Endothelial cell of umbilical vein (primary cell): ENCODE measurements around the gene SP8. TPM values are rescaled to one million over a fixed set of nuclear protein-coding genes. Genes with fewer than 3 reads are reported as not detected.

Source experiments
- BruUV-seq: library from RNA; stranded (reverse); fragments of 400-500 nt; replicated peaks from 2 replicates; lab custom pipeline; 2021; lab: Mats Ljungman, UMichigan
- CTCF ChIA-PET: fragments of 300-600, 350-600 bp; sonication (Branson Sonifier 250); formaldehyde crosslinking; loops from one replicate; lab custom pipeline; 2021; ENCODE audit warnings: antibody characterized with exemption, inconsistent platforms; lab: Charles Lee
- POLR2A ChIA-PET: fragments of 300-600, 350-600 bp; sonication (Branson Sonifier 250); formaldehyde crosslinking; loops from one replicate; lab custom pipeline; 2021; ENCODE audit warnings: antibody characterized with exemption, inconsistent platforms; lab: Charles Lee
- DNase-seq: peaks from one replicate; pipeline ENCODE4 v3.0.0-alpha.2; 2011; ENCODE audit warnings: low read depth, low spot score
- FAIRE-seq: peaks from 2 replicates; lab custom pipeline; 2011; peaks lifted over from hg19 to GRCh38; lab: Jason Lieb, UNC
- H2AFZ ChIP-seq: 2 replicates; pipeline ENCODE4 v1.6.0; 2012; ENCODE audit warnings: low read depth, low read length, control low read depth, inconsistent platforms
- H3K27ac ChIP-seq: 2 replicates; pipeline ENCODE4 v1.5.1; 2011; ENCODE audit warnings: low read depth, mild to moderate bottlenecking, control low read depth, low read length, moderate library complexity; ENCODE audit not compliant: insufficient read depth
- H3K27me3 ChIP-seq, 2 experiments: 2 replicates each; pipeline versions ENCODE4 v1.6.0 to v1.6.1; 2011; ENCODE audit warnings: low read length in 2 of 2, mixed read lengths in 1 of 2; ENCODE audit not compliant: control insufficient read depth in 2 of 2, insufficient read depth in 2 of 2
- H3K36me3 ChIP-seq, 2 experiments: 2 replicates in 1 of 2; 3 replicates in 1 of 2; pipeline ENCODE4 v1.5.1; 2011; ENCODE audit warnings: low read length in 2 of 2, mild to moderate bottlenecking in 1 of 2, moderate library complexity in 1 of 2; ENCODE audit not compliant: control insufficient read depth in 2 of 2, insufficient read depth in 2 of 2; ENCODE audit errors: extremely low read depth in 1 of 2
- H3K4me1 ChIP-seq: 3 replicates; pipeline ENCODE4 v1.5.1; 2011; ENCODE audit warnings: mild to moderate bottlenecking, low read length; ENCODE audit not compliant: control insufficient read depth, insufficient read depth; ENCODE audit errors: extremely low read depth
- H3K4me2 ChIP-seq: 2 replicates; pipeline ENCODE4 v1.6.1; 2011; ENCODE audit warnings: low read length, control low read depth, mixed read lengths; ENCODE audit not compliant: insufficient read depth
- H3K4me3 ChIP-seq, 3 experiments: fragments of 200-600 bp in 1 of 3; sonication (generic), shearing (Covaris generic) in 1 of 3; replicated peaks in 1 of 3; 2 replicates each; pipeline ENCODE4 v1.5.1; 2011 to 2016; ENCODE audit warnings: control low read depth in 3 of 3, low read length in 3 of 3, mild to moderate bottlenecking in 2 of 3, inconsistent platforms in 1 of 3, low read depth in 1 of 3, moderate library complexity in 1 of 3; ENCODE audit not compliant: insufficient read depth in 1 of 3
- H3K79me2 ChIP-seq: 2 replicates; pipeline ENCODE4 v1.6.0; 2012; ENCODE audit warnings: low read length, inconsistent platforms; ENCODE audit not compliant: control insufficient read depth, insufficient read depth
- H3K9ac ChIP-seq: replicated peaks from 2 replicates; pipeline ENCODE3; 2011; ENCODE audit warnings: low read length, control low read depth; ENCODE audit not compliant: insufficient read depth; ENCODE audit errors: extremely low read depth
- H3K9me1 ChIP-seq: replicated peaks from 3 replicates; pipeline ENCODE4 v1.6.0; 2011; ENCODE audit warnings: mild to moderate bottlenecking, low read length; ENCODE audit not compliant: control insufficient read depth, insufficient read depth; ENCODE audit errors: extremely low read depth
- H3K9me3 ChIP-seq: replicated peaks from 2 replicates; pipeline ENCODE4 v1.5.1; 2012; ENCODE audit warnings: low read length, inconsistent platforms; ENCODE audit not compliant: control insufficient read depth, insufficient read depth
- H4K20me1 ChIP-seq: replicated peaks from 2 replicates; pipeline ENCODE3; 2011; ENCODE audit warnings: mild to moderate bottlenecking, low read length; ENCODE audit not compliant: control insufficient read depth, insufficient read depth; ENCODE audit errors: extremely low read depth
- EZH2 ChIP-seq: IDR thresholded peaks from 2 replicates; pipeline ENCODE4 v1.6.1; 2012; ENCODE audit warnings: borderline replicate concordance, low read depth, mild to moderate bottlenecking, moderate library complexity, low read length, inconsistent platforms; ENCODE audit not compliant: severe bottlenecking
- FOS ChIP-seq: IDR thresholded peaks from 2 replicates; pipeline ENCODE4 v1.6.1; 2011; ENCODE audit warnings: mild to moderate bottlenecking, low read length, moderate library complexity, borderline replicate concordance; ENCODE audit not compliant: insufficient read depth
- GATA2 ChIP-seq: IDR thresholded peaks from 2 replicates; pipeline ENCODE4 v1.7.0; 2011; ENCODE audit warnings: low read depth, mild to moderate bottlenecking, moderate library complexity, mixed read lengths, low read length; ENCODE audit not compliant: insufficient read length, insufficient read depth
- JUN ChIP-seq: IDR thresholded peaks from 2 replicates; pipeline ENCODE4 v1.6.1; 2011; ENCODE audit warnings: borderline replicate concordance, low read depth; ENCODE audit not compliant: insufficient read length, insufficient read depth
- MAX ChIP-seq: IDR thresholded peaks from 2 replicates; pipeline ENCODE4 v1.6.1; 2011; ENCODE audit not compliant: insufficient read depth, insufficient read length
- MYC ChIP-seq: IDR thresholded peaks from one replicate; pipeline ENCODE4 v1.6.1; 2011; ENCODE audit warnings: mild to moderate bottlenecking, low read depth, low read length
- POLR2A ChIP-seq: IDR thresholded peaks from 2 replicates; pipeline ENCODE4 v1.6.1; 2012; ENCODE audit warnings: low read depth, mild to moderate bottlenecking, control low read depth, low read length
- POLR2AphosphoS5 ChIP-seq: IDR thresholded peaks from 2 replicates; pipeline ENCODE4 v1.6.1; 2012; ENCODE audit warnings: low read depth, mild to moderate bottlenecking, control low read depth, low read length, moderate library complexity; ENCODE audit not compliant: insufficient read depth
- dilution Hi-C: fragments of 300-500 bp; cut with MboI; formaldehyde crosslinking; loops from one replicate; pipeline ENCODE4 v1.15.0; 2019; ENCODE audit warnings: low sequenced_read_pairs; ENCODE audit not compliant: extremely low pct_ligation_motif_present
- intact Hi-C: fragments of 100-400 bp; cut with micrococcal nuclease; formaldehyde crosslinking; loops from one replicate; pipeline ENCODE4 v1.10.0; 2022
- polyA plus RNA-seq, 4 experiments: library from polyadenylated mRNA; depleted of rRNA in 3 of 4; stranded (reverse) in 3 of 4; unstranded in 1 of 4; fragments of >200 nt; gene quantifications; 2 replicates each; pipeline versions ENCODE4 v1.2.1 to v1.2.3, GENCODE V29; 2011 to 2012; ENCODE audit warnings: missing spikeins in 1 of 4
- total RNA-seq: library from RNA; stranded (reverse); gene quantifications from 2 replicates; pipeline ENCODE4 v1.2.3, GENCODE V29; 2021
- TF ChIP-seq, protein P1 (sequence below), 2 donors: IDR thresholded peaks; 1 replicate in 1 of 2; 2 replicates in 1 of 2; pipeline ENCODE4 v1.5.1; 2011; ENCODE audit warnings: low read length in 2 of 2, mild to moderate bottlenecking in 2 of 2, moderate library complexity in 2 of 2, control low read depth in 1 of 2, inconsistent platforms in 1 of 2, low read depth in 1 of 2; ENCODE audit not compliant: insufficient read depth in 1 of 2; ENCODE audit errors: extremely low read depth in 1 of 2

The SP8 gene
- total and polyA plus RNA-seq, 2 donors (not counting 3 experiments of a cell fraction or from before 2014, with no cell fraction given), result 0.38 to 0.92 TPM

GRCh38 chr7:20828947-20829346 lies 42.3 kb upstream of the SP8 start:
- Histone ChIP-seq H4K20me1 (no peaks in the 10 kb centered on the region), H3K4me1 (no peaks in the 10 kb centered on the region), H3K27me3 (no peaks in the 10 kb centered on the region), H3K9me3 (no peaks in the 10 kb centered on the region), H3K27ac (no peak overlapping the region), H2AFZ (no peak overlapping the region), H3K9ac (no peak overlapping the region), H3K36me3 (no peaks in the 10 kb centered on the region), H3K4me3 (no peak overlapping the region), H3K79me2 (no peaks in the 10 kb centered on the region), H3K9me1 (no peaks in the 10 kb centered on the region), H3K4me2 (no peak overlapping the region)
- ChIA-PET POLR2A (no interaction called here), CTCF (no interaction called here)
- TF ChIP-seq POLR2A (no peak), MAX (no peak), FOS (no peak), MYC (no peak), EZH2 (no peak), GATA2 (no peak), POLR2AphosphoS5 (no peak), JUN (no peak)
- TF ChIP-seq, protein P1, sequence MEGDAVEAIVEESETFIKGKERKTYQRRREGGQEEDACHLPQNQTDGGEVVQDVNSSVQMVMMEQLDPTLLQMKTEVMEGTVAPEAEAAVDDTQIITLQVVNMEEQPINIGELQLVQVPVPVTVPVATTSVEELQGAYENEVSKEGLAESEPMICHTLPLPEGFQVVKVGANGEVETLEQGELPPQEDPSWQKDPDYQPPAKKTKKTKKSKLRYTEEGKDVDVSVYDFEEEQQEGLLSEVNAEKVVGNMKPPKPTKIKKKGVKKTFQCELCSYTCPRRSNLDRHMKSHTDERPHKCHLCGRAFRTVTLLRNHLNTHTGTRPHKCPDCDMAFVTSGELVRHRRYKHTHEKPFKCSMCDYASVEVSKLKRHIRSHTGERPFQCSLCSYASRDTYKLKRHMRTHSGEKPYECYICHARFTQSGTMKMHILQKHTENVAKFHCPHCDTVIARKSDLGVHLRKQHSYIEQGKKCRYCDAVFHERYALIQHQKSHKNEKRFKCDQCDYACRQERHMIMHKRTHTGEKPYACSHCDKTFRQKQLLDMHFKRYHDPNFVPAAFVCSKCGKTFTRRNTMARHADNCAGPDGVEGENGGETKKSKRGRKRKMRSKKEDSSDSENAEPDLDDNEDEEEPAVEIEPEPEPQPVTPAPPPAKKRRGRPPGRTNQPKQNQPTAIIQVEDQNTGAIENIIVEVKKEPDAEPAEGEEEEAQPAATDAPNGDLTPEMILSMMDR (IDR thresholded peaks at IDR 0.05; ENCODE audit: extremely low read depth in 1 of 2, insufficient read depth in 1 of 2, low read depth in 1 of 2, low read length in 2 of 2), result no peak
- FAIRE-seq (no peak), DNase-seq (no peak)
- intact Hi-C loops, result no loop called here
- BruUV-seq, result no TSS peak
- dilution Hi-C loops, result no loop called here
